Measurements from ENCODE around the gene MAPK8IP1.
"Not testable (repeated sequence)": the region's sequence is repeated elsewhere in the genome, so short reads cannot be mapped to it uniquely, and the experiment has no call there.

The MAPK8IP1 gene

GRCh38 chr11:45885274-45885920, at the start of gene MAPK8IP1:
MAPK8IP1 (plus strand) TSS chr11:45885651; CDS start chr11:45885821, 170 bp downstream.
- DNase-seq (ENCODE audit: low spot score): peak; percentile 33

GRCh38 chr11:45839204-45839603, 46.2 kb upstream of the MAPK8IP1 start:
- no peak for DNase-seq (ENCODE audit: low spot score)

GRCh38 chr11:45840251-45840650, 45.2 kb upstream of the MAPK8IP1 start:
- DNase-seq (ENCODE audit: low spot score): not testable (repeated sequence)

DNA sequence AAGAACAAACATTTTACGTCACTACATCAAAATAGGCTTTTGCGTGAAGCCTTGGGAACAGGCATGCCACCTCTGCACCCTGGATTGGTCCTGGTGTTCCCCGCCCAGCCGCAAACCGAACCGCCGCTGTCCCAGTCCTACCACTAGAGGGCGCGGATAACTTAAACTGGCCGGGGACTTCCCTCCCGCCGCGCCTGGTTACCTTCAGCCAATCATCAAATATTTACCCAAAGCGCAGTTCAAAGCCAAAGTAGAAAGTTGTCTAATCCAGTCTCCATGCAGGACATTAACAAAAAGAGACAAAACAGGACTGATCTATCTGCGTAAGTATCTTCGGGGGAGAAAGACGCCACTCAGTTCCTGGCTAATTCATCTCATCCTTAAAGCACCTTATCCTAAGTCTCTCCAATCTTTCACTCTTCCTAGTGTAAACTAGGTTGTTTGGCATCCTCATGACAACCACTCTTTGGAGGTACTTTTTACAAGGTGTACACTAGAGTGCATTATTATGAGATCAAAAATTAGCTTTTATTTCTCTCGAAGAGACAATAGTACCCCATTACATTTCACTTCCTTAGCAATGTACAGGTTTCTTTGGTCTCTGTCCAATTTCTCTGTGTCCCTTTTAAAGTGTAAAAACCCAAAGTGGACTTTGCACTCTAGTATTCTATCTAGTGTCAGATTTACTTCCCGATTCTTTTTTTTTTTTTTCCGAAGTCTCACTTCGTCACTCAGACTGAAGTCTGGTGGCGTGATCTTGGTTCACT, 42.1 kb upstream of the MAPK8IP1 start:
- peak; percentile 91 for DNase-seq (ENCODE audit: low spot score)

- no peak for DNase-seq (ENCODE audit: low spot score)
Measured at GRCh38 chr11:45844822-45845578, 40.5 kb upstream of the MAPK8IP1 start.

- DNase-seq (ENCODE audit: low spot score): no peak
Measured at GRCh38 chr11:45846174-45846675, 39.2 kb upstream of the MAPK8IP1 start.

DNA sequence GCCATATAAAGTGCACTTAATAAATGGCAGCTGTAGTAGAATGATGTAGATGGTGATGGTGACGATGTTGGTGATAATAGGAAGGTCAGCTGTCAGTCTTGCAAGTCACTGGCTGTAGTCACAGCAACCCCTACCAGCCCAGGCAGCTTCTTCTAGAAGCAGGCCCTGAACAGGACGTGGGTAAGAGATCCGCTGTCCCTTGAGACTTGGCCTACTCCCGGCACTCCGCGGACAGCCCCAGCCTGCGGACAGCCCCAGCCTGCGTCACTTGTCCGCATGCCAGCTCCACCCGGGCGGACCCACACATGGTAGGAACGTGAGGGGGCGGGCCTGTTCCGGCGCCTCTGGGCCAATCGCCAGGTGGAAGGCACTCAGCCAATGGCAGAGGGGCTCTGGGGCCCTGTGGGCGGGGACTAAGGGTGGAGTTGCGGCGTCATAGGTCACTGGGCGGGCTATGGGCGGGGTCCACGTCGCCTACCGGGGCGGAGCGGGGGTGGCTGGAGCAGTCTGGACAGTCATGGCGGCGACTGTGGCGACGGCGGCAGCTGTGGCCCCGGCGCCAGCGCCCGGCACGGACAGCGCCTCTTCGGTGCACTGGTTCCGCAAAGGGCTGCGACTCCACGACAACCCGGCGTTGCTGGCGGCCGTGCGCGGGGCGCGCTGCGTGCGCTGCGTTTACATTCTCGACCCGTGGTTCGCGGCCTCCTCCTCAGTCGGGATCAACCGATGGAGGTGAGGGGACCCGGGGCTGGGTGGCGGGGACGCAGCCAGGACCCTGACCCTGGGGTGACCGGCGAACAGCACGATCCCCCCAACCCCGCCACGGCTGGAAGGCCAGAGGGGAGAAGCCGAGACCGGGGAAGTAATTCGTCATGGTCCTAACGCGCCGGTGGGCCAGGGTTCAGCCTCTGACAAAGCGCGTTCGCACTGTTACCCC, 38.2 kb upstream of the MAPK8IP1 start, which contains the start of gene CRY2:
Gene CRY2 (plus strand): TSS at position 502 of the 937 bp plus-strand sequence. CDS start 16 bp downstream, at position 518.
- peak; percentile 100 for DNase-seq (ENCODE audit: low spot score)

GRCh38 chr11:45847911-45848316, 37.5 kb upstream of the MAPK8IP1 start:
- DNase-seq (ENCODE audit: low spot score): peak; percentile 32

DNA sequence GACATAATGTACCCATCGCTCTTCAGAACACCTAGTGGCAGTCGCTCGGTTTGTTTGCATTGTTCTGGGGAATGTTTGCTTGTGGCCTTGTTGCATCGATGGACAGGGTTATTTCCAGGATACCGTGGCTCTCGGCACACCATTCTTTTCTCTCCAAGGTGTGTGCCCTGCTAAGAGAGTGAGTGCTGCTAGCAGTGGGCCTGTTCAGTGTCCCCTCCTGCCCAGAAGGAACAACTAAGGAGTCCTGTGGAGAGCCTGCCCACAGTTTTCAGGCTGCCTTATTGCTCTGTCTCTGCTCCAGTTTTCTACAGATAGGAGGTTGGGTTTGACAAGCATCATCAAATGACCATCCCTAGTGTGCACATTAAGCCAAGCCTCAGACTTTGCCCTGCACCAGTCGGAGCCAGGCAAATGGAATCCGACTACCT, 36.8 kb upstream of the MAPK8IP1 start:
- no peak for DNase-seq (ENCODE audit: low spot score)

GRCh38 chr11:45850446-45850845, 35.0 kb upstream of the MAPK8IP1 start:
- no peak for DNase-seq (ENCODE audit: low spot score)

DNA sequence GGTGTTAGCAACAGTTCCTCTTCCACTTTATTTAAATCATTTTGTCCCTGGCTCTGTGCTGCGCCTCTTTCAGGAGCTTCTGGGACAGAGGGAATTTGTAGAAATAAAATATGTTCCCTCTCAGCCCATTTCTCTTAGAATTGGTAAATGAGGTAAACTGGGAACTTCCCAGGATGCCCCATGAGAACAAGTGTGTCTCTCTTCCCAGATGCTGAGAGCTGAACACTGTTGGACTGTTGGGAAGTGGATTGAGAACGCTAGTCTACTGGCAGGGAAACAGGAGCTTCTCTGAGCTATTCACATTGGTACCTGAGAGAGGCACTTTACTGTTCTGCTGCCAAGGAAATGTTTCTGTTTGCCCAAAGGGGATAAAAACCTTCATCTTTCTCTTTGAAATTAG, 34.2 kb upstream of the MAPK8IP1 start:
- no peak for DNase-seq (ENCODE audit: low spot score)

DNA sequence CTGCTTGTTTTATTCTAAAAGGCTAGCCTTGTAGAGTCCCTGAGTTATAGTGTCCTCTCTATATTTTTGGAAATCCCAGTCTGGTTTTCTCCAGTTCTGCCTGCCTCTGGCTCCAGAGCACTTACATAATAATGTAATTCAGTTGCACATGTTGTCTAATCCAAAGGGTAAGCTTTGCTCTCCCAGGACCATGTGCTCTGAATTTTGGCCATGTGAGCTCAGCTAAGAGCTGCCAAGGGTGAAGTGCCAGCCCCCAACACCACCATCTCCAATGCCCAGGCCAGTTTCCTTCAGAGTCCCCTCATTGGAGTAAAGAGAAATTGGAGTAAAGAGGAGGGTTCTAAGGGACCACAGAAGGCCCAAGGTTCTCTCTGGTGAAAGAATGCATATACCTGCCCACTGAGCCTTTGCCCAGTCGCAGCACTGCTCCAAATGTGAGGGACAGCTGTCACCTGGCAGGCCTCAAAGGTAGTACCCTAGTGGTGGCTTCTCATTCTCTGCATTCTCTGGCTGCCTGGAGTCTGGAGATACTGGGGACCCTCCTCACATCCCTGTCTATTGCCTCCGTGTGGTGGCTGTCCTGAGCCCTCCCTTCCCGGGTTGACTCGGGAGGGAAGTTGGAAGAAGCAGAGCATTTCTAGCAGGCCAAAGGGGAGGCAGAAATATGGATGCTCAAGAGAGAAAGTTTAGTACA, 33.3 kb upstream of the MAPK8IP1 start:
- DNase-seq (ENCODE audit: low spot score): no peak

DNA sequence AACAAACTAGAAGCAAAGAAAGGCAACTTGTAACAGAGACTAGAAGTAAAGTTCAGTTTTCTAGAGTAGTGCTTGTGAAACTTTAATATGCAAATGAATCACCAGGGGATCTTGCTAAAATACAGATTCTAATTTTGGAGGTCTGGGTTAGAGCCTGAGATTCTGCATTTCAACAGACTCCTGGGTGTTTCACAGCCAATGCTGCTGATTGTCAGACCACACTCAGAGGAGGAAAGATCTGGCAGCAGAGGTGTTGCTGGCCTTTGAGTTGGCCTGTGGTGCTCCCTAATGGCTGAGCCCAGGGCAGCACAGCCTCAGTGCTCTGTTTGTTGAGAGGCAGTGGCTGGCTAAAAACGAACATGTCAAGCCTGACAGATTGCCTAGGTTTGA, 32.7 kb upstream of the MAPK8IP1 start:
- no peak for DNase-seq (ENCODE audit: low spot score)

GRCh38 chr11:45853332-45854219, 31.9 kb upstream of the MAPK8IP1 start:
- DNase-seq (ENCODE audit: low spot score): no peak

DNA sequence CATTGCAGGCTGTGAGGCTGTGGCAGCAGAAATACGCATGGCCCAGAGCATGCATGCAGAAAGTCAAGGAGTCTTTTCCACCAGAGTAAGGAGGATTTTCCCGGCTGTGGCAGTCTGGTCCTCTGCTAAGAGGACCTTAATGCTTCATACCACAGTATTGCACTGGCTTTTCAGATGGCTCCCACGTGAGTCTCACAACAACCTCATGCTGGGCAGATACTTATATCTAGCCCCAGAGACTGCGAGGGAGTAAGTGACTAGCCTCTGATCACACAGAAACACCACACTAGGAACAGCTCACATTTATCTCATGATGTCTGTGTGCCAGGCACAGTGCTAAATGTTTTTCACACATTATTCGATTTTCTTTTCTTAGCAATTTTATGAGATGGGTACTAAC, 30.1 kb upstream of the MAPK8IP1 start:
- no peak for DNase-seq (ENCODE audit: low spot score)

DNA sequence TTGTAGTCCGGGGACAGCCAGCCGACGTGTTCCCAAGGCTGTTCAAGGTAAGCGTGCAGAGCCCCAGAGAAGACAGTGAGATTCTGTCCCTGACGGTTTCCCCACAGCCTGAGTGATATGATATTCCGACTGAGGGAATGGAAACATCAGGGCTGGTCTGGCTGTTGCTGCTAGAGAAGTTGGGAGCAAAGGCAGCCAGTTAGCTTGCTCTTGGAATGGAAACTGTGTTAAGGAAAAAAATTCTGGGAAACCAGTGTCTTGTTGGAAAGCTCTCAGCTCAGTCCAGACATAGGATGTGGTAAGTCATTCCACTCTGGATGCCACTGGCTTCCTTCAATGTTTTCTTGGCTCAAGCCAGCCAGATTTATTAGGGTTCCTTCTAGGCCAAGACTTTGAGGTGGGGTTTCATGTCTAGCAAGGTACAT, 29.4 kb upstream of the MAPK8IP1 start:
- DNase-seq (ENCODE audit: low spot score): no peak

DNA sequence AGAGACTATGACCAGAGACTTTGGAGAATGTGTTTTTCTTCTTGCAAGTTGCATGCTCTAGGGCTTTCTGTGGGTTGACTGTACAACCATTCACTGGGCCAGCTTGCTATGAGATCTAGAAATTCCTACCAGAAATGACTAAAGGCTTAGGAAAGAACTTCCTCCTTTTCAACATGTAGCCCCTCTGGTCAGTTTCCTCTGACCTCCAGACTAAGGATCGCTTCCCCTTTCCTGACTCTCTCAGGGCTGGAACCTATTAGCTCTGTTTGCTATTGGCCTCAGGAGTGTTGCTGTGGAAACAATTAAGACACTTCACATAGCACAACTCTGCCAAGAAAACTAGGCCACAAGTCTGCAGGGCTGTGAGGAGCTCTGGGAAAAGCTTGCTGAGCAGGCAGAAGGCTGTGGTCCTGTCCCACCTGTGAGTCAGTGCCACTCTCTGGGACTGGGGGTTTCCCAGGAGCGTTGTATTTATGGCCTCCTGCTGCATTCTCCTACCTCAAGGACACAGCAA, 27.4 kb upstream of the MAPK8IP1 start:
- no peak for DNase-seq (ENCODE audit: low spot score)

DNA sequence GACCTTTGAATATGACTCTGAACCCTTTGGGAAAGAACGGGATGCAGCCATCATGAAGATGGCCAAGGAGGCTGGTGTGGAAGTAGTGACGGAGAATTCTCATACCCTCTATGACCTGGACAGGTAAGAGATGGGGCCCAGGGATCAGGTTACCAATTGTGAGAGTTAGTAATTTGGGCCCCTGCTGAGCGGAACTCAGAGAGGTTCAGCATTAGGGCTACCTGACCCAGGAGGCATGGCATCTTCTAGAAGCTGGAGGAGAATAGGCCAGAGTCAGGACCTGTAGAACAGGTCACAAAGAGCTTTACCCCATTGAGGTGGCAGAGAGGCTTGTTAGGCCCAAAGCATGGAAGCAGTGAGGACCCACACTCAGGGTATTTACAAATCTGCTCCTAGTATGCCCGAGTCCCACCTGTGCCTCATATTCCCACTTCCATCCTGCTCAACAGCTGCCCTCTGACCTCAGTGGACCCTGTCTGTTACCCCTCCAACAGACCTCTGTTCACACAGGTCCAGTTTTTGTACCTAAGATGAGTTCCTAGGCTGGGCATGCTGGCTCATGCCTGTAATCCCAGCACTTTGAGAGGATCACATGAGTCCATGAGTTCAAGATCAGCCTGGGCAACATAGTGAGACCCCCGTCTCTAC, 26.6 kb upstream of the MAPK8IP1 start:
- DNase-seq (ENCODE audit: low spot score): no peak

- DNase-seq (ENCODE audit: low spot score): no peak
Measured at GRCh38 chr11:45859661-45860140, 25.8 kb upstream of the MAPK8IP1 start.
